H9 (cell line): ENCODE results near the gene PROK1. TPM values are rescaled to one million over a fixed set of nuclear protein-coding genes. Genes with fewer than 3 reads are reported as not detected.

ENCODE experiments used
- DNase-seq: peaks from one replicate; pipeline ENCODE4 v3.0.0-alpha.2; 2017
- H2AFZ ChIP-seq: one replicate; pipeline ENCODE4 v1.6.1; 2013; ENCODE audit warnings: mild to moderate bottlenecking, low read length, control low read depth, moderate library complexity
- H2AK5ac ChIP-seq: 2 replicates; pipeline ENCODE4 v1.6.1; 2013; ENCODE audit warnings: low read length, control low read depth, mixed read lengths; ENCODE audit not compliant: insufficient read length
- H2BK120ac ChIP-seq: one replicate; pipeline ENCODE4 v1.6.1; 2013; ENCODE audit warnings: low read depth, mild to moderate bottlenecking, low read length, control low read depth, inconsistent platforms; ENCODE audit not compliant: poor library complexity, severe bottlenecking
- H2BK12ac ChIP-seq: 2 replicates; pipeline ENCODE4 v1.6.1; 2013; ENCODE audit warnings: low read length, control low read depth, mixed read lengths, low read depth; ENCODE audit not compliant: insufficient read length
- H2BK15ac ChIP-seq: 2 replicates; pipeline ENCODE4 v1.6.1; 2013; ENCODE audit warnings: low read depth, low read length, control low read depth
- H2BK20ac ChIP-seq: one replicate; pipeline ENCODE4 v1.6.1; 2013; ENCODE audit warnings: low read depth, mild to moderate bottlenecking, low read length, control low read depth, inconsistent platforms; ENCODE audit not compliant: poor library complexity, severe bottlenecking
- H2BK5ac ChIP-seq: 2 replicates; pipeline ENCODE4 v1.6.1; 2013; ENCODE audit warnings: low read length, control low read depth, mixed read lengths; ENCODE audit not compliant: insufficient read length
- H3K14ac ChIP-seq: 2 replicates; pipeline ENCODE4 v1.6.1; 2013; ENCODE audit warnings: low read length, control low read depth; ENCODE audit not compliant: insufficient read depth
- H3K18ac ChIP-seq: 2 replicates; pipeline ENCODE4 v1.6.1; 2013; ENCODE audit warnings: low read depth, mild to moderate bottlenecking, mixed read lengths, low read length, control low read depth; ENCODE audit not compliant: insufficient read length
- H3K23ac ChIP-seq: 2 replicates; pipeline ENCODE4 v1.6.1; 2013; ENCODE audit warnings: low read length, control low read depth, mixed read lengths, low read depth; ENCODE audit not compliant: insufficient read length
- H3K23me2 ChIP-seq: 2 replicates; pipeline ENCODE4 v1.6.1; 2013; ENCODE audit warnings: low read depth, mild to moderate bottlenecking, mixed read lengths, low read length, control low read depth; ENCODE audit not compliant: insufficient read length, poor library complexity, severe bottlenecking
- H3K27ac ChIP-seq: 2 replicates; pipeline ENCODE4 v1.5.1; 2013; ENCODE audit warnings: low read length, control low read depth, mixed read lengths, low read depth; ENCODE audit not compliant: insufficient read length
- H3K27me3 ChIP-seq: 2 replicates; pipeline ENCODE4 v1.6.1; 2013; ENCODE audit warnings: low read length, control low read depth, inconsistent platforms; ENCODE audit not compliant: insufficient read depth
- H3K4ac ChIP-seq: 2 replicates; pipeline ENCODE4 v1.6.1; 2013; ENCODE audit warnings: low read depth, mild to moderate bottlenecking, control low read depth, inconsistent platforms, low read length, moderate library complexity
- H3K4me1 ChIP-seq: 2 replicates; pipeline ENCODE4 v1.6.1; 2013; ENCODE audit warnings: low read length, control low read depth, inconsistent platforms; ENCODE audit not compliant: insufficient read depth
- H3K4me2 ChIP-seq: 2 replicates; pipeline ENCODE4 v1.6.1; 2013; ENCODE audit warnings: low read length, control low read depth, mixed read lengths; ENCODE audit not compliant: insufficient read length, insufficient read depth
- H3K56ac ChIP-seq: 2 replicates; pipeline ENCODE4 v1.6.1; 2013; ENCODE audit warnings: low read depth, mild to moderate bottlenecking, mixed read lengths, low read length, control low read depth; ENCODE audit not compliant: insufficient read length
- H3K79me1 ChIP-seq: 2 replicates; pipeline ENCODE4 v1.6.1; 2013; ENCODE audit warnings: low read depth, mild to moderate bottlenecking, moderate library complexity, low read length, control low read depth, inconsistent platforms; ENCODE audit not compliant: insufficient read depth, poor library complexity, severe bottlenecking
- H3K79me2 ChIP-seq: 2 replicates; pipeline ENCODE4 v1.6.1; 2013; ENCODE audit warnings: low read length, control low read depth, inconsistent platforms; ENCODE audit not compliant: insufficient read depth
- H3K9ac ChIP-seq: 2 replicates; pipeline ENCODE4 v1.6.1; 2013; ENCODE audit warnings: low read length, control low read depth, mixed read lengths; ENCODE audit not compliant: insufficient read length; ENCODE audit errors: extremely low read depth
- H3K9me3 ChIP-seq: one replicate; pipeline ENCODE4 v1.6.1; 2013; ENCODE audit warnings: low read depth, low read length, inconsistent platforms; ENCODE audit not compliant: control insufficient read depth
- H3T11ph ChIP-seq: one replicate; pipeline ENCODE4 v1.6.1; 2013; ENCODE audit warnings: mild to moderate bottlenecking, low read length, control low read depth, inconsistent platforms
- H4K20me1 ChIP-seq: one replicate; pipeline ENCODE4 v1.6.1; 2013; ENCODE audit not compliant: control insufficient read depth, insufficient read length, insufficient read depth
- H4K5ac ChIP-seq: 2 replicates; pipeline ENCODE4 v1.6.1; 2013; ENCODE audit warnings: low read depth, mild to moderate bottlenecking, mixed read lengths, low read length, control low read depth; ENCODE audit not compliant: insufficient read length
- H4K8ac ChIP-seq: replicated peaks from 2 replicates; pipeline ENCODE4 v1.6.1; 2013; ENCODE audit warnings: low read length, control low read depth, mixed read lengths, low read depth; ENCODE audit not compliant: insufficient read length
- H4K91ac ChIP-seq: 2 replicates; pipeline ENCODE4 v1.6.1; 2013; ENCODE audit warnings: low read depth, mild to moderate bottlenecking, moderate library complexity, mixed read lengths, low read length, control low read depth; ENCODE audit not compliant: insufficient read length
- H3K27ac Mint-ChIP-seq, 3 experiments: 2 replicates in 2 of 3; 3 replicates in 1 of 3; pipeline ENCODE4 v1.8.0; 2020 to 2021; ENCODE audit warnings: mixed read lengths in 3 of 3, mild to moderate bottlenecking in 1 of 3, moderate library complexity in 1 of 3
- H3K27me3 Mint-ChIP-seq: 2 replicates; pipeline ENCODE4 v1.8.0; 2021; ENCODE audit warnings: low read depth, mild to moderate bottlenecking, moderate library complexity, mixed read lengths
- H3K36me3 Mint-ChIP-seq, 3 experiments: 2 replicates in 2 of 3; 3 replicates in 1 of 3; pipeline ENCODE4 v1.8.0; 2020 to 2021; ENCODE audit warnings: low read depth in 3 of 3, mixed read lengths in 3 of 3; ENCODE audit not compliant: insufficient read depth in 1 of 3
- H3K4me1 Mint-ChIP-seq, 2 experiments: 2 replicates each; pipeline ENCODE4 v1.8.0; 2020; ENCODE audit warnings: mixed read lengths in 2 of 2
- H3K4me3 Mint-ChIP-seq, 2 experiments: 2 replicates in 1 of 2; 3 replicates in 1 of 2; pipeline ENCODE4 v1.8.0; 2020 to 2021; ENCODE audit warnings: mild to moderate bottlenecking in 2 of 2, mixed read lengths in 2 of 2, moderate library complexity in 1 of 2
- H3K9me3 Mint-ChIP-seq, 2 experiments: 2 replicates in 1 of 2; 3 replicates in 1 of 2; pipeline ENCODE4 v1.8.0; 2020; ENCODE audit warnings: mild to moderate bottlenecking in 2 of 2, mixed read lengths in 2 of 2, moderate library complexity in 1 of 2
- WGBS: extraction: QIAGEN DNeasy Blood & Tissue Kit; methylation state at CpG from one replicate; pipeline ENCODE4 v1.1.7; 2013; ENCODE audit warnings: missing lambda C conversion rate, low lambda C conversion rate, mixed read lengths; ENCODE audit not compliant: insufficient read length; ENCODE audit errors: extremely low coverage; 5-methylcytosine and 5-hydroxymethylcytosine counted together
- total RNA-seq: library from RNA; stranded (reverse); gene quantifications from 2 replicates; pipeline ENCODE4 v1.2.1, GENCODE V29; 2021
- TF ChIP-seq, protein P1 (sequence below): fragments of 200-600 bp; sonication (generic); conservative IDR thresholded peaks from 3 replicates; pipeline ENCODE4 v1.8.0; 2021; ENCODE audit warnings: antibody characterized with exemption, mild to moderate bottlenecking

PROK1 gene
- total RNA-seq, 1 experiment from 2014 or later, result not detected

DNA sequence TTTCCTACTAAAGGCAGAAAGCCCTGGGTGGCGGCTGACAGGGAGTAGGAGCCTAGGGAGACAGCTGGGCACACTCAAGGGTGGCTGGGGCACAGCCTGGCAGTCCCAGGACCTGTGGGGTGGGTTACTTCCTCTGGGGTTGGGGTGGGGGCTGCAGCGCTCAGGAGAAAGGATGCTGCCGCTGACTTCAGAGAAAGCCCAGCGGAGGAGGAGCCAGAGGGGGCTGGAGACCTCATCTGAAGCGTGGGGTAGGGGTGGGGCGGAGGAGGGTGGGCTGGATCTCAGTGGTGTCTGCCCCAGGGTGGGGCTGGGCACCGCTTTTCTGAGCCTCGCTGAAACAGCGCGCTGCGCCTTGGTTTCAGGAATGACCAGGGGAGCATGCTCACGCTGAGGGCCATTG lies 37.2 kb downstream of the PROK1 start:
- H3K4me1 ChIP-seq, result no peaks in the 10 kb centered on the region
- no peak overlapping the region for H3K27ac Mint-ChIP-seq
- peaks cover 17 to 20% of the 10 kb centered on the region in 2 experiments for H3K4me1 Mint-ChIP-seq
- no peak overlapping the region for H4K5ac ChIP-seq
- no peaks in the 10 kb centered on the region for H3K79me1 ChIP-seq
- no peak overlapping the region for H3K14ac ChIP-seq
- TF ChIP-seq, protein P1, sequence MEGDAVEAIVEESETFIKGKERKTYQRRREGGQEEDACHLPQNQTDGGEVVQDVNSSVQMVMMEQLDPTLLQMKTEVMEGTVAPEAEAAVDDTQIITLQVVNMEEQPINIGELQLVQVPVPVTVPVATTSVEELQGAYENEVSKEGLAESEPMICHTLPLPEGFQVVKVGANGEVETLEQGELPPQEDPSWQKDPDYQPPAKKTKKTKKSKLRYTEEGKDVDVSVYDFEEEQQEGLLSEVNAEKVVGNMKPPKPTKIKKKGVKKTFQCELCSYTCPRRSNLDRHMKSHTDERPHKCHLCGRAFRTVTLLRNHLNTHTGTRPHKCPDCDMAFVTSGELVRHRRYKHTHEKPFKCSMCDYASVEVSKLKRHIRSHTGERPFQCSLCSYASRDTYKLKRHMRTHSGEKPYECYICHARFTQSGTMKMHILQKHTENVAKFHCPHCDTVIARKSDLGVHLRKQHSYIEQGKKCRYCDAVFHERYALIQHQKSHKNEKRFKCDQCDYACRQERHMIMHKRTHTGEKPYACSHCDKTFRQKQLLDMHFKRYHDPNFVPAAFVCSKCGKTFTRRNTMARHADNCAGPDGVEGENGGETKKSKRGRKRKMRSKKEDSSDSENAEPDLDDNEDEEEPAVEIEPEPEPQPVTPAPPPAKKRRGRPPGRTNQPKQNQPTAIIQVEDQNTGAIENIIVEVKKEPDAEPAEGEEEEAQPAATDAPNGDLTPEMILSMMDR, result no peak
- peaks cover 9% of the 10 kb centered on the region for H3K27me3 Mint-ChIP-seq
- no peaks in the 10 kb centered on the region for H3K79me2 ChIP-seq
- no peak overlapping the region for H3K4me2 ChIP-seq
- no peak overlapping the region for H2BK20ac ChIP-seq
- no peaks in the 10 kb centered on the region for H3K9me3 Mint-ChIP-seq
- H3K36me3 Mint-ChIP-seq, result no peaks in the 10 kb centered on the region; a peak in 1 of 7 replicates
- no peak overlapping the region for H4K8ac ChIP-seq
- DNase-seq, result no peak
- no peak overlapping the region for H2BK120ac ChIP-seq
- H3K18ac ChIP-seq, result no peak overlapping the region
- no peak overlapping the region for H3K4me3 Mint-ChIP-seq
- no peak overlapping the region for H3K56ac ChIP-seq
- no peak overlapping the region for H2BK5ac ChIP-seq
- H4K91ac ChIP-seq, result no peak overlapping the region
- no peak overlapping the region for H2AFZ ChIP-seq
- H2BK12ac ChIP-seq, result no peak overlapping the region
- H3K9me3 ChIP-seq, result no peaks in the 10 kb centered on the region
- no peaks in the 10 kb centered on the region for H3K27me3 ChIP-seq
- no peak overlapping the region for H3K27ac ChIP-seq
- no peak overlapping the region for H2BK15ac ChIP-seq
- WGBS, result no CpG with 5 or more reads among the region's 12 CpGs
- no peak overlapping the region for H3K4ac ChIP-seq
- H2AK5ac ChIP-seq, result no peak overlapping the region
- H3K23me2 ChIP-seq, result no peaks in the 10 kb centered on the region
- H3T11ph ChIP-seq, result no peak overlapping the region
- H3K9ac ChIP-seq, result no peak overlapping the region
- H3K23ac ChIP-seq, result no peak overlapping the region
- no peaks in the 10 kb centered on the region for H4K20me1 ChIP-seq
